GM11168 (cell line): ENCODE measurements around the gene SMYD4.
"Not testable (repeated sequence)": the region's sequence is repeated elsewhere in the genome, so short reads cannot be mapped to it uniquely, and the experiment has no call there.

Experiments used
- in situ Hi-C: fragments of 300-500 bp; cut with MboI; formaldehyde crosslinking; loops from one replicate; pipeline ENCODE4 v1.12.0; 2022; ENCODE audit warnings: low sequenced_read_pairs; ENCODE audit not compliant: unreplicated experiment

SMYD4 gene

GRCh38 chr17:1786708-1787107, 43.0 kb downstream of the SMYD4 start:
- in situ Hi-C loops = no loop called here

- in situ Hi-C loops = no loop called here
Measured at GRCh38 chr17:1785930-1786329, 43.8 kb downstream of the SMYD4 start.

GRCh38 chr17:1783834-1784611, 45.7 kb downstream of the SMYD4 start:
- in situ Hi-C loops = no loop called here

GRCh38 chr17:1783271-1783670, 46.4 kb downstream of the SMYD4 start:
- in situ Hi-C loops = no loop called here

- in situ Hi-C loops = no loop called here
Measured at GRCh38 chr17:1782171-1782567, 47.5 kb downstream of the SMYD4 start.

GRCh38 chr17:1779571-1780131, 50.1 kb downstream of the SMYD4 start:
- in situ Hi-C loops = no loop called here

GRCh38 chr17:1776857-1777256, 52.8 kb downstream of the SMYD4 start:
- in situ Hi-C loops = no loop called here

- in situ Hi-C loops = no loop called here
Measured at GRCh38 chr17:1776328-1776727, 53.4 kb downstream of the SMYD4 start.

GRCh38 chr17:1774390-1775176, 55.1 kb downstream of the SMYD4 start:
- in situ Hi-C loops = no loop called here

- in situ Hi-C loops = no loop called here
Measured at GRCh38 chr17:1773696-1774181, 56.0 kb downstream of the SMYD4 start.

- in situ Hi-C loops = not testable (repeated sequence)
Measured at GRCh38 chr17:1773000-1773695, 56.6 kb downstream of the SMYD4 start.

GRCh38 chr17:1769822-1770477, 59.8 kb downstream of the SMYD4 start:
- in situ Hi-C loops = no loop called here

GRCh38 chr17:1767358-1767757, 62.3 kb downstream of the SMYD4 start:
- in situ Hi-C loops = no loop called here

- in situ Hi-C loops = no loop called here
Measured at GRCh38 chr17:1766382-1767135, 63.1 kb downstream of the SMYD4 start.

GRCh38 chr17:1765576-1765975, 64.1 kb downstream of the SMYD4 start:
- in situ Hi-C loops = no loop called here

GRCh38 chr17:1764705-1765104, 65.0 kb downstream of the SMYD4 start:
- in situ Hi-C loops = not testable (repeated sequence)

- in situ Hi-C loops = no loop called here
Measured at GRCh38 chr17:1764284-1764683, 65.4 kb downstream of the SMYD4 start.

- in situ Hi-C loops = no loop called here
Measured at GRCh38 chr17:1762901-1763898, 66.5 kb downstream of the SMYD4 start.
